ENCODE data around the gene TSKS.
A peak's percentile ranks its signal among the peaks of the same experiment; 100 is the strongest.

TSKS gene

DNA sequence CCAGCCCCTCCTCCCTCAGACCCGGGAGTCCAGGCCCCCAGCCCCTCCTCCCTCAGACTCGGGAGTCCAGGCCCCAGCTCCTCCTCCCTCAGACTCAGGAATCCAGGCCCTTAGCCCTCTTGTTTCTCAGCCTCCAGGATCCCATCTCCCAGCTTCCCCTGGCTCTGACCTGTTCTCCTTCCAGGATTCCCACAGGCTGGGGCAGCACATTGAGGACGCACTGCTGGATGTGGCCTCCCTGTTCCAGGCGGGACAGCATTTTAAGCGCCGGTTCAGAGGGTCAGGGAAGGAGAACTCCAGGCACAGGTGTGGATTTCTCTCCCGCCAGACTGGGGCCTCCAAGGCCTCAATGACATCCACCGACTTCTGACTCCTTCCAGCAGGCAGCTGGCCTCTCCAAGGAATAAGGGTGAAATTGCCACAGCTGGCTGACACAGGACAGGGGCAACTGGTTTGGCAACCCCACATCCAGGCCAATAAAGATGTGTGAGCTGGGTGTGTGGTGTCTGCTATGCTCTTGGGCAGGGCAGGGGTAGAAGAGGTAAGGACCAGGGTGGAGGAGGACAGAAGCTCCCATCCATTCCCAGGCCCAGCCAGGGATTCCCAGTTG lies 49.8 kb downstream of the TSKS start:
- no peak for DNase-seq (ENCODE audit: low spot score)

DNA sequence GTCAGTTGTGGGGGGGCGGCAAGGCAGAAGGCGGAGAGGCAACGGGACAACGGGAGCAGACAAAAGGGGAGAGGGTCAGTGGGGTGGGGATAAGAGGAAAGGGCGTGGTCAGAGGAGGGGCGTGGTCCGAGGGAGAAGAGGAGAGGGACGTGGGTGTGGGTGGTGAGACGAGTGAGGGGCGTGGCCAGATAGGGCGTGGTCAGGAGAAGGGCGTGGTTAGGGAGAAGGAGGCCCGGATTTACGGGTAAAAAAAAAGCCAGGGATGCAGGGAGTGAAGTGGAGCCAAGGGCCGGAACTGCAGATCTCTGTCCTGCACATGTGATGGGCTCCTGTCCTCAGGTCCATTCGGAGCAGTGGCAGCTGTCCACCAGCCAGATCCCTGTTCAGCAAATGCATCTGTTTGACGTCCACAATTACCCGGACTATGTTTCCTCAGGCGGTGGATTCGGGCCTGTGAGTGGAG lies 50.7 kb downstream of the TSKS start:
- peak; percentile 79 for DNase-seq (ENCODE audit: low spot score)

DNA sequence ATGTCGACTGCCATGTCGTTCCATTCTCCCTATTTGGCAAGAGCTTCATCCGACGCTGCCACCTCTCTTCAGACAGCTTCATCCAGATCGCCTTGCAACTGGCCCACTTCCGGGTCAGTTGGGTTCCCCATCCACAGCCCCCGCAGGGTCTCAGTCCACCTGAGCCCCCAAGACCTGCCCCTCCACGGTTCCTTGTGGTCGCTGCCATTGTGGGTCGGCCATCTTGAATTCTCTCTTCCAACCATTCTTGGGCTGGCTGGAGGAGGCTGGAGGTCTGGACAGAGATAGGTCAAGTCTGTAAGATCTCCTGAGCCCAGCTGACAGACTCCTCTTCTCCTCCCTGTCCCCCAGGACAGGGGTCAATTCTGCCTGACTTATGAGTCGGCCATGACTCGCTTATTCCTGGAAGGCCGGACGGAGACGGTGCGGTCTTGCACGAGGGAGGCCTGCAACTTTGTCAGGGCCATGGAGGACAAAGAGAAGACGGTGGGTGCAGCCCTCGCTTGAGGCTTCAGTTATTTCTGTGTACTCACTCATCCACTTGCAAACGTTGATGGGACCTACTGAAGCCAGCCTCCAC lies 52.6 kb downstream of the TSKS start:
- DNase-seq (ENCODE audit: low spot score) = no peak

DNA sequence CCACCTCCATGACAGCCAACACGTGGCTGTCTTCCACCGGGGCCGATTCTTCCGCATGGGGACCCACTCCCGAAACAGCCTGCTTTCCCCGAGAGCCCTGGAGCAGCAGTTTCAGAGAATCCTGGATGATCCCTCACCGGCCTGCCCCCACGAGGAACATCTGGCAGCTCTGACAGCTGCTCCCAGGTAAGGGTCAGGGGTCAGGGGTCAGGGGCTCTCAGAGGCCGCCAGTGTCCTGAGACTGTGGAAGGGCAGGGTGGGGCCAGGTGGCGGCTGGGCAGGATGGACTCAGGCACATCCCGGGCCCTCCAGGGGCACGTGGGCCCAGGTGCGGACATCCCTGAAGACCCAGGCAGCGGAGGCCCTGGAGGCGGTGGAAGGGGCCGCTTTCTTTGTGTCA lies 57.2 kb downstream of the TSKS start:
- no peak for DNase-seq (ENCODE audit: low spot score)

DNA sequence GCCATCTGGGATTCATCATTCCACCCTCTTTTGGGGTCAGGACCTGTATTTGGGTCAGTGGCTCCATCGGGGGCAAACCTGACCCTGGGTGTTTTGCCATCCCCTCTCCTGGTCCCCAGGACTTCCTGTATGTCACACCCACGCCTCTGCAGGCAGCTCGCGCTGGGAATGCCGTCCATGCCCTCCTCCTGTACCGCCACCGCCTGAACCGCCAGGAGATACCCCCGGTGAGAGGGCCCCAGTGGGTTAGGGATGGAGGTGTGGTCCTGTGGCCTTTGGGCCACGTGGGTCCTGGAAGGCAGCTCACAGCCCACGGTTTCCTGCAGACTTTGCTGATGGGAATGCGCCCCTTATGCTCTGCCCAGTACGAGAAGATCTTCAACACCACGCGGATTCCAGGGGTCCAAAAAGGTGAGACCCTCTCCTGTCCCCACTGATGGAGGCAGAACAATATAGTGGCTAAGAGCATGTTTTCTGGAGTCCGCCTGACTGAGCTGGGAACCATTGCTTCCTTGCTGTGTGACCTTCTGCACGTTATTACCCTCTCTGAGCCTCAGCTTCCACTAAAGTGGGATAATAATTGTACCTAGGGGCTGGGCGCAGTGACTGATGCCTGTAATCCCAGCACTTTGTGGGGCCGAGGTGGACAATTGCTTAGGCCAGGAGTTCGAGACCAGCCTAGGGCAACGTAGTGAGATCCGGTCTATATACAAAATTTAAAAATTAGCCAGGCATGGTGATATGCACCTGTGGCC lies 58.0 kb downstream of the TSKS start:
- no peak for DNase-seq (ENCODE audit: low spot score)

DNA sequence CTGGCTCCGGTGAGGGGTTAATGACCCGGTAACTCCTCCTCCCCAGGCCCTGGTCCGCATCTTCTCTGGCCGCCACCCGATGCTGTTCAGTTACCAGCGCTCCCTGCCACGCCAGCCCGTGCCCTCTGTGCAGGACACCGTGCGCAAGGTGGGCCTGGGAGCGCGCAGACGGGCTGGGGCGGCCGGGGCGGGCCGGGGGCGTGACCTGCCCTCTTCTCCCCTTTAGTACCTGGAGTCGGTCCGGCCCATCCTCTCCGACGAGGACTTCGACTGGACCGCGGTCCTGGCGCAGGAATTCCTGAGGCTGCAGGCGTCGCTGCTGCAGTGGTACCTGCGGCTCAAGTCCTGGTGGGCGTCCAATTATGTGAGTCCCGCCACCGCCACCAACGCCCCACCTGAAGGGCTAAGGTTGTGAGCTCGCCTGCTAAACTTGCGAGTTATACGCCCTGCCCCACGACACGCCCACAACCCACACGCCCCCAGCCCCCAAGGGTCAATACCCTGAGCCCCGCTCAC lies 61.8 kb downstream of the TSKS start:
- DNase-seq (ENCODE audit: low spot score) = no peak

DNA sequence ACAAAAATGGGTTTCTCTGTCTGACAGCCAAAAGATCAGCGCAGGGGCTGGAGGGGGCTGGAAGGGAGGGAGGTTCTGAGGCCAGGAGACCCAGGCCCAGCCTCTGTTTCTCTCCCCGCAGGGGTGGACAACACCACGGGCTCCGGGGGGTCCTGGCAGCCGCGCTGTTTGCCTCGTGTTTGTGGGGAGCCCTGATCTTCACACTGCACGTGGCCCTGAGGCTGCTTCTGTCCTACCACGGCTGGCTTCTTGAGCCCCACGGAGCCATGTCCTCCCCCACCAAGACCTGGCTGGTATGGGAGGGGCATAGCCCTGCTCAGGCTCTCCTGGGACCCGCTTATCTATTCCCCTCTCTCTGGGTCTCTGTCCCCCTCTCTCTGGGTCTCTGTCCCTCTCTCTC lies 62.5 kb downstream of the TSKS start:
- DNase-seq (ENCODE audit: low spot score) = no peak

DNA sequence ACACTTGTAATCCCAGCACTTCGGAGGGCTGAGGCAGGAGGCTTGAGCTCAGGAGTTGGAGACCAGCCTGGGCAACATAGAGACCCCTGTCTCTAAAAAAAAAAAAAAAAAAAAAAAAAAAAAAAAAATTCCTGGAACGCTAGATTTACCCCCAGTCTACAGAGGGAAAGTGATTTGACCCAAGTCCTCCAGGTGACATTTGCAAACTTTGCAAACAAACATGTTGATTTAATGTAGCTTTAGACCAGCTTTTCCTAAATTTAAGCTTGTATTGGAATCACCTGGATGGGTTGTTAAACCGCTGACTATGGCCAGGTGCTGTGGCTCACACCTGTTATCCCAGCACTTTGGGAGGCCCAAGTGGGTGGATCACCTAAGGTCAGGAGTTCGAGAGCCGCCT lies 63.7 kb downstream of the TSKS start:
- no peak for DNase-seq (ENCODE audit: low spot score)

DNA sequence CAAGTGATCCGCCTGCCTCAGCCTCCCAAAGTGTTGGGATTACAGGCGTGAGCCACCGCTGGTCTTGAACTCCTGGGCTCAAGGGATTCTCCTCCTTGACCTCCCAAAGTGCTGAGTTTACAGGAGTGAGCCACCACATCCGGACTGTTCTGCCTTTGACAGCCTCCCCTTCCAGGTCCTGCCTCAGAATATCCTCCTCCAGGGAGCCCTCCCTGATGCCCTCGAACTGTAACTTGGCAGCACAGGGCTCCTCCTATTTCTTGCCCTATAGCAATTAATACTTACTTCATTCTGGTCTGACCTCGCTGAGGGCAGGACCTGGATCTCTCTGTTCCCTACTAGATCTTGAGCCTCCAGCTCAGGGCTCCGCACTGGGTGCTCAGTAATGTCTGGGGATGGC lies 66.2 kb downstream of the TSKS start:
- no peak for DNase-seq (ENCODE audit: low spot score)

DNA sequence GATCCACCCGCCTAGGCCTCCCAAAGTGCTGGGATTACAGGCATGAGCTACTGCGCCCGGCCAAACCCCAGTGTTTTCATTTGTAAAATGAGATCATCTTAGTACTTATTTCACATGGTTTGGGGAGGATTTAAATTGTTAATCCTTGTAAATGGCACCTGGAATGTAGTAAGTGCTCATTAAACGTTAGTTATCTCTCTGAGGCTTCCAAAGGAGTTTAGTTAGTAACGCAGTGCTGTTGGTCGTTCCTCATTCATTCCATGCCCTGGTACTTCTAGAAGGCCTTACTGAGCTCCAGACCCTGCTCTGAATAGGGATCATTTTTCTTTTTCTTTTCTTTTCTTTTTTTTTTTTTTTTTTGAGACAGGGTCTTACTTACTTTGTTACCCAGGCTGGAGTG lies 67.0 kb downstream of the TSKS start:
- DNase-seq (ENCODE audit: low spot score) = no peak

DNA sequence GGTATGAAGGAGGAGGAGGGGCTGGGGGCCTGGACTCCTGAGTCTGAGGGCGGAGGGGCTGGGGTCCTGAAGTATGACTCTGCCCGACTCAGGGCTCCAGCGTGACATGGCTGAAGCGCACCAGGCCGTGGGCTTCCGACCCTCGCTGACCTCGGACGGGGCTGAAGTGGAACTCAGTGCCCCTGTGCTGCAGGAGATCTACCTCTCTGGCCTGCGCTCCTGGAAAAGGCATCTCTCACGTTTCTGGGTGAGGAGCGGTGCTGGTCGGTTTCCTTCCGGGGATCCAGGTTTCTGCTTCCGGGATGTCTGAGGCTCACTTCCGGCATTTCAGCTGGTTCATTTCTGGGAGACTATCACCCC lies 71.0 kb downstream of the TSKS start:
- DNase-seq (ENCODE audit: low spot score) = no peak

DNA sequence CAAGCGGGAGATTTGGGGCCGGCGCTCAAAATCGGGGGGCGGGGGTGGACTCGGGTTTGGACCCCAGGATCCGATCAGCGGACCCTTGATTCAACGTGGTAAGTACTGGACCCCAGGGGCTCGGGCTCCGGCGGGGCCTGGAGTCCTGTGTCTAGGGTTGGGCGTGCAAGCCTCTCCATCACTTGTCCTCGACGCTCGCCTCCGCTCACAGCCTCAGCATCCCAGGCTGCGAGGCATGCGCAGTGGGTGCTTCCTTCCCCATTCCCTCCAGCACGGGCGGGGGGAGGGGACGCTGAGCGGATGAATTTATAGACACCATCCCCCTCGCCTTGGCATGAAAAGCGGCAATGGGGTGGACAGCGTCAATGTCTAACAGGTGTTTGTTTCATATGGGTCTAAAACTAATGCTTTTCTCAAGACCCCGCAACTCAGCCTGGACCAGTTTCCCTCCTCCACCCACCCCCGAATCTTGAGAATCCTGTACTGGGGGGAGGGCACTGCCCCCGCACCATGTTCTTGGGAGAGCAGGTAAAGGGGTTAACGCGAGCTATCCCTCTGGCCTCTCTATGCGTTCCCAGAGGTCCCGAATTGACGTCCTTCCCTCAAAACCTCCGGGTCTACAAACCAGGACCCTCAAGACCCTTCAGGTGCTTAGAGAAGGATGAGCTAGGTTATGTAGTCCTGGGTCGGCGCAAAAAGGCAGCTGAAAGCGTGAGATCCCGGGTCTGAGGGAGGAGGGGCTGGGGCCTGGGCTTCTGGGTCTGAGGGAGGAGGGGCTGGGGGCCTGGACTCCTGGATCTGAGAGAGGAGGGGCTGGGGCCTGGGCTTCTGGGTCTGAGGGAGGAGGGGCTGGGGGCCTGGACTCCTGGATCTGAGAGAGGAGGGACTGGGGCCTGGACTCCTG lies 71.6 kb downstream of the TSKS start:
- no peak for DNase-seq (ENCODE audit: low spot score)

DNA sequence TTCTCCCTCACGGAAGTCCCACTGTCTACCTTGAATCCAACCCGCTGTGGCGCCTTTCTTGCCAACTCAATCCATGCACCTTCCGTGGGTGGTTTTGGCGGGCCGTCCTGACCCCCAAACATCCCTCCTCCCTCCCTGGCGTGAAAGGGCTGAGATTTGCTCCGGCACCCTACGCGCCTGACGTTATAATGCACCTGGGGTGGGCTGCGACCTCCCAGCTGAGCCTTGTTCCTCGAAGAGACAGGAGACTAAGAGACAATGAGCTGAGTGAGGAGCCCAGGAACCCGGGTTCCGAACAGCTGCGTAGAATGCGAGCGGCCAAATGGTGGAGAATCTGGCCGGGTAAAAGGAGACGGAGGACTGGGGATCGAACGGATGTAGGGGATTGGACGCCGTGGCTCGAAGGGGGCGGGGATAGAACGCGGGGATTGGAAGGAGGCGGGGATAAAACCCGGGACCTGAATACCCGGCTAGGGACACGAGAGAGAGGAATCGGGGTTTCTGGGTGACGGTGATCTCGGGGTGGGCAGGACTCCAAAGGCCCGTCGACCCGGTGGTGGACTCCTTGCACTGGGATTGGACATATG lies 72.4 kb downstream of the TSKS start, which contains the start of gene CPT1C:
Gene CPT1C, plus strand, starts transcription at position 461 of the 587 bp plus-strand sequence. CDS start 1,137 bp downstream, outside the sequence.
- no peak for DNase-seq (ENCODE audit: low spot score)

DNA sequence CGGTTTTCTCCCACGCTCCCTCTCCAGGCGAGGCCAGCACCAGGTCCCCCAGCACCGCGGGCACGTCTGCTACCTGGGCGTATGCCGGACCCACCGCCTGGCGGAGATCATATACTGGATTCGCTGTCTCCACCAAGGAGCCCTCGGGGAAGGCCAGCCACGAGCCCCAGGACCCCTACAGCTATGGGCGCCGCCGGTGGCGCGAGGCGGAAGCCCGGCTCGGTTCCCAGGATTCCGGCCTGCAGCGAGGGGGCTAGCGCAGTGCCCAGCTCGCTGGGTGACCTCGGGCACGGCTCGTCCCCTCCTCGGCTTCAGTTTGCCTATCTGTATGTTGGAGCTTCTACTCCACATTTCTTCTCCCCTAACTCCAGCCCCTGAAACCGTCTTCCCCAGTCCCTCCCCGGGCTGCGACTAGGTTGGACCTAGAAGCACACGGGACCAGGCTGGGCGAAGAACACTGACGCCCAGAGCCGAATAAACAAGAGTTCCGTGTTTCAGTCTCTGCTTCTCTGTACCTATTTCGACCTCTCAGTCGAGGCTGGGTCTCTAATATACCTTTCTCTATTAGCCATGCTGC lies 72.9 kb downstream of the TSKS start:
- DNase-seq (ENCODE audit: low spot score) = no peak

Measured in NAMALWA (cell line).